ENCODE data around the gene NIM1K. TPM values are rescaled to one million over a fixed set of nuclear protein-coding genes. Genes with fewer than 3 reads are reported as not detected.
"Not testable (repeated sequence)": the region's sequence is repeated elsewhere in the genome, so short reads cannot be mapped to it uniquely, and the experiment has no call there.

NIM1K gene
- total RNA-seq, 1 experiment from 2014 or later = 0.04 TPM

DNA sequence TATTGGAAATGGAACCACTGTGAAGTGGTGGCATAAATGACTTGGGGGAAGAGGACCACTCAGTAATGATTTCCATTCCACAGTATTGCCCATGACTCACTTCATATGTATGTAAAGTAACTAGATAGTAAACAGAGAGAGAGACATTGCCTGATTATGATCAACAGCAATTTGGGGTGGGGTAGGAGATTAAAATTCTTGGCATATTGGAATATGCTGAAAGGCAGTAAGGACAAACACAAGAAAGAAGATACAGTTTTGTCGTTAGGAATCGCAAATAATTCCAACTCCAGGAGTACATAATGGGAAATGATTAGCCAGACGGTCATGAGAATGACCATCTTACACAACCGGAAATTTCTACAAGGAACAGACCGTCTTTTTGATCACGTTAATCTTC is 122.7 kb downstream of the NIM1K start:
- H3K36me3 ChIP-seq = no peaks in the 10 kb centered on the region; the same call in 1 of the 2 replicates
- no peaks in the 10 kb centered on the region for H3K27me3 ChIP-seq
- H3K4me3 ChIP-seq = no peak overlapping the region
- no peaks in the 10 kb centered on the region for H3K9me3 ChIP-seq (replicated peaks)
- no peak overlapping the region for H3K27ac ChIP-seq
- H3K4me1 ChIP-seq = peaks cover 17% of the 10 kb centered on the region
- DNase-seq = no peak

DNA sequence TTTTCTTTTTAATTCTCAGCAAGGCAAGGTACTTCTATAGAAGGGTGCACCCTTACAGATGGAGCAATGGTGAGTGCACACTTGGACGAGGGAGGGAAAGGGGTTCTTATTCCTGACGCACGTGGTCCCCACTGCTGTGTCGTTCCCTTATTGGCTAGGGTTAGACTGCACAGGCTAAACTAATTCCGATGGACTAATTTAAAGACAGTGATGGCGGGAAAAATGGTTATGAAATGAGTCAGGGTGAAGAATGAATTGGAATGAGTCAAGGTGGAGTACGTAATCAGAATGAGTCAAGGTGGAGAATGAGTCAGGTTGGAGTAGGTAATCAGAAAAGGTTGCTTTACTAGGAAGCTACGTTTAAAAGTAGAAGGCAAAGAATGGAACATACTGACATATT is 123.2 kb downstream of the NIM1K start:
- Histone ChIP-seq H3K9me3 (replicated peaks) (no peaks in the 10 kb centered on the region), H3K27ac (no peak overlapping the region), H3K36me3 (no peaks in the 10 kb centered on the region; the same call in 1 of the 2 replicates), H3K4me3 (no peak overlapping the region), H3K27me3 (no peaks in the 10 kb centered on the region), H3K4me1 (peaks cover 17% of the 10 kb centered on the region)
- no peak for DNase-seq

DNA sequence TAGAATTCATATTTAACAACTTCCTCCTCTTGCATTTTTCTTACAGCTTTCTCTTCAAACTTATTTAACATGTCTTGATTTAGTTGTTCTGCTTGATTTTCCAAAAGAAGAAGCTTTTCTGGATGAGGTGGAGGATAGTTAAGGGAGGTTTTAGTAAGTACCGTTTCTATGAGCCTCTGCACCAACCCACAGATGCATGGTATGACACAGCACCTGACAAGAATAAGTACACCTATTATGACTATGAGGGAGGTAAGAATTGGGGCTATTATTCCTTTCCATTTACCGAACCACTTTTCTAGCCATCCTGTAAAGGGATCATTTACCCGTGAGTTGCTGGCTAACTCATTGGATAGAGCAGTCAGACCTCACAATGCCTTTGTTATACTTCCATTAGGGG is 123.7 kb downstream of the NIM1K start:
- no peak overlapping the region for H3K27ac ChIP-seq
- no peaks in the 10 kb centered on the region for H3K9me3 ChIP-seq (replicated peaks)
- H3K4me3 ChIP-seq = no peak overlapping the region
- peaks cover 17% of the 10 kb centered on the region for H3K4me1 ChIP-seq
- H3K36me3 ChIP-seq = no peaks in the 10 kb centered on the region; the same call in 1 of the 2 replicates
- DNase-seq = no peak
- H3K27me3 ChIP-seq = no peaks in the 10 kb centered on the region

DNA sequence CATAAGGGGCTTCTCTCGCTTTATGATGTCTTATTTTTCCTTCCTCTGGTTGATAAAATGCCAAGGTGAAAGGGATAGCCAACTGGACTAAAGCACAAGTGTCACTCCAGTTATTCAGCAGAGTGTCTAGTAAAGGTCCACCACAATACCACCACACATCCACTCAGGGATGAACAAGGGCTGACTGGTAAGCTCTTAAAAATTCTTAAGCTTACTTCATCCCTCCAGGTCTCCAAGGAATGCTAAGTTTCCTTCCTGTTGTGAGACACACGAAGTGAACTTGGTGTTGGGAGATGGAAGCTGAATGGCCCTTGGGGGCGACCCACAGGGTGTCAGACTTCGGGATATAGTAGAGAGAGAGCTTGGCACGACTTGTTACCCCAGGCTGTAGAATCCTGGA is 124.4 kb downstream of the NIM1K start:
- no peaks in the 10 kb centered on the region; the same call in 1 of the 2 replicates for H3K36me3 ChIP-seq
- H3K9me3 ChIP-seq (replicated peaks) = no peaks in the 10 kb centered on the region
- H3K27ac ChIP-seq = no peak overlapping the region
- no peak for DNase-seq
- peaks cover 17% of the 10 kb centered on the region for H3K4me1 ChIP-seq
- no peak overlapping the region for H3K4me3 ChIP-seq
- no peaks in the 10 kb centered on the region for H3K27me3 ChIP-seq

DNA sequence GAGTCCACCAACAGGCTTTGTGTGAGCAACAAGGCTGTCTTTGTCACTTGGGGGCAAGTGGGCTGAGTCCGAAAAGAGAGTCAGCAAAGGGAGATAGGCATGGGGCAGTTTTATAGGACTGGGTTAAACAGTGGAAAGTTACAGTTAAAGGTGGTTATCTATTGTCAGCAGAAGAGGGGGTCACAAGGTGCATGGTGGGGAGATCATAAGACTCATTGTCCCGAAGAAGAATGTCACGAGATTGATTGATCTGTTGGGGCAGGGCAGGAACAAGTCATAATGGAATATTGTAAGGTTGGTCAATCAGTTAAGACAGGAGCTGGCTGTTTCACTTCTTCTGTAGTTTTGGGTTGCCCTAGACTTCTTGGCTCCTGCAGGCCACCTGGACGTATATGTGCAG is 128.8 kb downstream of the NIM1K start:
- H3K4me1 ChIP-seq = no peaks in the 10 kb centered on the region
- no peak for DNase-seq
- no peaks in the 10 kb centered on the region for H3K36me3 ChIP-seq
- H3K27ac ChIP-seq = no peak overlapping the region
- H3K4me3 ChIP-seq = no peak overlapping the region
- no peaks in the 10 kb centered on the region for H3K9me3 ChIP-seq (replicated peaks)
- H3K27me3 ChIP-seq = no peaks in the 10 kb centered on the region

DNA sequence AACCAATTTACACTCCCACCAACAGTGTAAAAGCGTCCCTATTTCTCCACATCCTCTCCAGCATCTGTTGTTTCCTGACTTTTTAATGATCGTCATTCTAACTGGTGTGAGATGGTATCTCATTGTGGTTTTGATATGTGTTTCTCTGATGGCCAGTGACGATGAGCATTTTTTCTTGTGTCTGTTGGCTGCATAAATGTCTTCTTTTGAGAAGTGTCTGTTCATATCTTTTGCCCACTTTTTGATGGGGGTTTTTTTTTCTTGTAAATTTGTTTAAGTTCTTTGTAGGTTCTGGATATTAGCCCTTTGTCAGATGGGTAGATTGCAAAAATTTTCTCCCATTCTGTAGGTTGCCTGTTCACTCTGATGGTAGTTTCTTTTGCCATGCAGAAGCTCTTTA is 131.5 kb downstream of the NIM1K start:
- DNase-seq; H3K27me3 ChIP-seq; H3K36me3 ChIP-seq; H3K9me3 ChIP-seq (replicated peaks); H3K4me3 ChIP-seq; H3K27ac ChIP-seq; H3K4me1 ChIP-seq: not testable (repeated sequence)

DNA sequence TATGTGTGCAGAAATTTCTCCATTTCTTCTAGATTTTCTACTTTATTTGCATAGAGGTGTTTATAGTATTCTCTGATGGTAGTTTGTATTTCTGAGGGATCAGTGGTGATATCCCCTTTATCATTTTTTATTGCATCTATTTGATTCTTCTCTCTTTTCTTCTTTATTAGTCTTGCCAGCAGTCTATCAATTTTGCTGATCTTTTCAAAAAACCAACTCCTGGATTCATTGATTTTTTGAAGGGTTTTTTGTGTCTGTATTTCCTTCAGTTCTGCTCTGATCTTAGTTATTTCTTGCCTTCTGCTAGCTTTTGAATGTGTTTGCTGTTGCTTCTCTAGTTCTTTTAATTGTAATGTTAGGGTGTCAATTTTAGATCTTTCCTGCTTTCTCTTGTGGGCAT is 133.6 kb downstream of the NIM1K start:
- not testable (repeated sequence) for H3K27me3 ChIP-seq; H3K9me3 ChIP-seq (replicated peaks); DNase-seq

More for the DNA sequence above, 133.6 kb downstream of the NIM1K start:
- H3K36me3 ChIP-seq, H3K27ac ChIP-seq, H3K4me3 ChIP-seq, H3K4me1 ChIP-seq: not testable (repeated sequence)

Other genes starting within 250 kb of the NIM1K start
- gene ANXA2R, start 151.9 kb upstream of the NIM1K start, total RNA-seq (2014; rRNA removed; shearing (Covaris generic)) = 3.3 and 3.5 TPM in 2 replicates
- 67.2 and 80.5 TPM in 2 replicates for gene ZNF131, start 71.3 kb upstream of the NIM1K start, total RNA-seq (2014; rRNA removed; shearing (Covaris generic))
- gene HMGCS1, start 121.2 kb downstream of the NIM1K start, total RNA-seq (2014; rRNA removed; shearing (Covaris generic)) = 70.6 and 75.2 TPM in 2 replicates
- not detected in 2 replicates for gene CCL28, start 220.2 kb downstream of the NIM1K start, total RNA-seq (2014; rRNA removed; shearing (Covaris generic))